Pancreas (tissue), 10 donors: ENCODE data around the gene PAPPA. TPM values are rescaled to one million over a fixed set of nuclear protein-coding genes. Genes with fewer than 3 reads are reported as not detected.

ENCODE experiments used
- ATAC-seq, 4 donors: fragments of 200-7000 bp; cut with Tn5 transposase; one replicate each; pipeline versions ENCODE4 v1.8.0 to v1.9.1; 2020; ENCODE audit warnings: mild to moderate bottlenecking in 4 of 4, moderate library complexity in 4 of 4
- DNase-seq, 6 donors: peaks; one replicate each; pipeline ENCODE4 v3.0.0-alpha.2; 2020
- FAIRE-seq: peaks from 2 replicates; lab custom pipeline; 2012; peaks lifted over from hg19 to GRCh38; lab: Jason Lieb, UNC
- H3K27ac ChIP-seq, 4 donors: fragments of 200-600 bp; sonication (generic); 1 replicate in 3 of 4; 2 replicates in 1 of 4; pipeline versions ENCODE4 v1.5.0 to v1.8.0; 2020
- H3K27me3 ChIP-seq, 4 donors: fragments of 200-600 bp; one replicate each; pipeline ENCODE4 v1.8.0; 2021
- H3K36me3 ChIP-seq, 3 donors: fragments of 200-600 bp; sonication (generic) in 1 of 3; one replicate each; pipeline versions ENCODE4 v1.5.0 to v1.8.0; 2020 to 2021
- H3K4me1 ChIP-seq, 3 donors: fragments of 200-600 bp; one replicate each; pipeline ENCODE4 v1.8.0; 2021
- H3K4me3 ChIP-seq, 4 donors: fragments of 200-600 bp; sonication (generic) in 2 of 4; one replicate each; pipeline versions ENCODE4 v1.5.0 to v1.8.0; 2020 to 2021
- H3K9me3 ChIP-seq, 4 donors: fragments of 200-600 bp; one replicate each; pipeline ENCODE4 v1.8.0; 2021
- CTCF ChIP-seq, 4 donors: fragments of 200-600 bp; sonication (generic) in 3 of 4; IDR thresholded peaks; one replicate each; pipeline versions ENCODE4 v1.5.0 to v1.8.0; 2021; ENCODE audit warnings: antibody characterized with exemption in 4 of 4
- WGBS, 2 donors: extraction: QIAGEN DNeasy Blood & Tissue Kit; methylation state at CpG; one replicate each; pipeline ENCODE4 v1.1.7; 2013; 5-methylcytosine and 5-hydroxymethylcytosine counted together
- intact Hi-C, 3 donors: fragments of 100-400 bp; cut with DNase I; formaldehyde crosslinking; loops; one replicate each; pipeline versions ENCODE4 v1.11.1 to v1.14.2; 2022
- polyA plus RNA-seq, 2 donors: library from polyadenylated mRNA; stranded (reverse); fragments of 200-250 nt; gene quantifications; one replicate each; pipeline ENCODE4 v1.2.3, GENCODE V29; 2013
- total RNA-seq, 6 donors: library from RNA; stranded (reverse); fragmentation: NEBNext Ultra II Directional in 4 of 6; extraction: Animal tissue kit (Norgen Biotek cat#: 25700) in 4 of 6; gene quantifications; one replicate each; pipeline versions ENCODE4 v1.2.1 to v1.2.4, GENCODE V29; 2021 to 2023
- donor health status: healthy with polysubstance abuse.
- donor health status: DM: no; HTN: no; CAD: no; lungs with moderate emphysema.
- donor health status: DM: no; HTN: no; CAD: no.
- donor health status: control.
- donor health status: control.
- donor health status: Bipolar disorder and iron deficiency.
- donor health status: DM: yes; HTN: yes; CAD: no.
- donor health status: DM: no; HTN: no; CAD: no.
- donor health status: DM: no; HTN: no; CAD: no.
- donor health status: DM: yes; HTN: yes; CAD: no.

PAPPA gene
- total and polyA plus RNA-seq, 8 donors = 0.11 to 3.4 (median 0.76) TPM

DNA sequence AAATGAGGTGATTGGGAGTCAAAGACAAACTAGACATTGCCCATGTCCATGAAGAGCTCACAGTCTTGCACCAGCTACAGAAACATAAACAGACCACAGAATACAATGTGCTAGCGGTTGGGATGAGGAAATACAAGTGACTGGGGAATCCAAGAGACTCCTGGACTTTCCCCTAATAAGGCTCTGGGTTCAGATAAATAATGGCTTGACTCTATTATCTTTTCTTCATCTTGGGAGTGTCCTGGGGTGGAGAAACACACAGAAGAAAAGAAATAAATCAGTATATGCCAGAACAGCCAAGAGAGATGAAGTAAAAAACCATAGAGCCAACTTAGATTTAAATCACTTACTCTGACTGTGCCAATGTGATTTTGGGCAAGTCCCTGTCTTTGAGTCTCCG, 227.8 kb downstream of the PAPPA start:
- Histone ChIP-seq H3K36me3 (no peaks in the 10 kb centered on the region), H3K27ac (no peak overlapping the region), H3K4me3 (no peak overlapping the region), H3K4me1 (no peaks in the 10 kb centered on the region), H3K27me3 (no peaks in the 10 kb centered on the region), H3K9me3 (no peaks in the 10 kb centered on the region)
- ATAC-seq (no peak), DNase-seq (no peak), FAIRE-seq (no peak)
- TF ChIP-seq CTCF (IDR thresholded peaks at IDR 0.05) = no peak
- WGBS, 2 donors = 94 to 98% methylated on average over 2 of the region's 2 CpGs
- intact Hi-C loops = loop anchor here in 1 of 3 donors (10.0 kb wide), 1 partner anchor 73 kb away; no protein-coding TSS in a partner anchor

DNA sequence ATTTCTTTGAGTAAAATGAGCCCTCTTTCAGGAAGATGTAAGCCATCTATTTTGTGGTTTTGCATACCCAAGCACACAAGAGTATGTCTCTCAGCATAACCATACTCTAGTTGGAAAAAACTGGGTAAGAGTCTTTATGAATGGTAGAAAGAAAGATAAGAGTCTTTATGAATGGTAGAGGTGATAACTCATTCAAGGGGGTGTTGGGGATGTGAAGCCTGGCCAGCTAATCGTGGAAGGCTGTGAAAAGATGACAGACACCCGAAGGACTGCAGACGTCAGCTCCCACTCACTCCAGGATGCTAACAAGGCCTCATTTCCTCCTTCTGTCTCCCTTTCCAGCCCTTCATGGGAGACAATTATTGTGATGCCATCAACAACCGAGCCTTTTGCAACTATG, 228.5 kb downstream of the PAPPA start:
- no peak overlapping the region for H3K27ac ChIP-seq
- no peak for FAIRE-seq
- no peaks in the 10 kb centered on the region for H3K4me1 ChIP-seq
- H3K9me3 ChIP-seq = no peaks in the 10 kb centered on the region
- WGBS, 2 donors = 87 to 92% methylated on average over 4 of the region's 4 CpGs
- no peak overlapping the region for H3K4me3 ChIP-seq
- DNase-seq = no peak
- ATAC-seq = no peak
- TF ChIP-seq CTCF (IDR thresholded peaks at IDR 0.05) = no peak
- no peaks in the 10 kb centered on the region for H3K27me3 ChIP-seq
- H3K36me3 ChIP-seq = no peaks in the 10 kb centered on the region
- intact Hi-C loops = loop anchor here in 1 of 3 donors (10.0 kb wide), 1 partner anchor 73 kb away; no protein-coding TSS in a partner anchor

- Histone ChIP-seq H3K4me1 (no peaks in the 10 kb centered on the region), H3K9me3 (no peaks in the 10 kb centered on the region), H3K36me3 (no peaks in the 10 kb centered on the region), H3K27me3 (no peaks in the 10 kb centered on the region), H3K4me3 (no peak overlapping the region), H3K27ac (no peak overlapping the region)
- WGBS, 2 donors = 79 to 85% methylated on average over 5 of the region's 5 CpGs
- intact Hi-C loops = loop anchor here in 1 of 3 donors (10.0 kb wide), 1 partner anchor 72 kb away; no protein-coding TSS in a partner anchor
- TF ChIP-seq CTCF (IDR thresholded peaks at IDR 0.05) = no peak
- DNase-seq (no peak), FAIRE-seq (no peak), ATAC-seq (no peak)
Measured at GRCh38 chr9:116383133-116383532, 229.5 kb downstream of the PAPPA start.

GRCh38 chr9:116383936-116384335, 230.3 kb downstream of the PAPPA start:
- H3K4me3 ChIP-seq = no peak overlapping the region
- FAIRE-seq = no peak
- ATAC-seq = no peak
- H3K36me3 ChIP-seq = no peaks in the 10 kb centered on the region
- H3K27ac ChIP-seq = no peak overlapping the region
- H3K4me1 ChIP-seq = no peaks in the 10 kb centered on the region
- intact Hi-C loops = loop anchor here in 1 of 3 donors (10.0 kb wide), 1 partner anchor 71 kb away; no protein-coding TSS in a partner anchor
- no peaks in the 10 kb centered on the region for H3K27me3 ChIP-seq
- no peak for TF ChIP-seq CTCF (IDR thresholded peaks at IDR 0.05)
- no peak for DNase-seq
- H3K9me3 ChIP-seq = no peaks in the 10 kb centered on the region
- 79 to 87% methylated on average over 4 of the region's 4 CpGs for WGBS, 2 donors

GRCh38 chr9:116387934-116388698, 234.5 kb downstream of the PAPPA start:
- H3K4me1 ChIP-seq = no peaks in the 10 kb centered on the region
- no peaks in the 10 kb centered on the region for H3K36me3 ChIP-seq
- DNase-seq = no peak
- no peaks in the 10 kb centered on the region for H3K9me3 ChIP-seq
- intact Hi-C loops = loop anchor here in 1 of 3 donors (10.0 kb wide), 1 partner anchor 67 kb away; no protein-coding TSS in a partner anchor
- H3K4me3 ChIP-seq = no peak overlapping the region
- ATAC-seq = no peak
- no peak overlapping the region for H3K27ac ChIP-seq
- WGBS, 2 donors = 74 to 85% methylated on average over 6 of the region's 6 CpGs
- TF ChIP-seq CTCF (IDR thresholded peaks at IDR 0.05) = no peak
- no peaks in the 10 kb centered on the region for H3K27me3 ChIP-seq
- FAIRE-seq = no peak
